Psoas muscle (tissue), 8 donors: ENCODE results near the gene CYP51A1. TPM values are rescaled to one million over a fixed set of nuclear protein-coding genes. Genes with fewer than 3 reads are reported as not detected.
"Not testable (repeated sequence)": the region's sequence is repeated elsewhere in the genome, so short reads cannot be mapped to it uniquely, and the experiment has no call there.

Source experiments
- ATAC-seq, 4 donors: fragments of 200-7000 bp; cut with Tn5 transposase; one replicate each; pipeline ENCODE4 v1.9.1; 2020; ENCODE audit warnings: moderate library complexity in 3 of 4, mild to moderate bottlenecking in 2 of 4
- DNase-seq, 2 donors: peaks; one replicate each; pipeline ENCODE4 v3.0.0-alpha.2; 2020
- H3K27ac ChIP-seq: fragments of 200-600 bp; one replicate; pipeline ENCODE4 v1.8.0; 2022
- H3K27me3 ChIP-seq, 3 donors: fragments of 200-600 bp in 1 of 3; one replicate each; pipeline versions ENCODE4 v1.6.1 to v1.8.0; 2013 to 2022; ENCODE audit warnings: low read length in 2 of 3, mild to moderate bottlenecking in 2 of 3, moderate library complexity in 1 of 3; ENCODE audit not compliant: insufficient read depth in 3 of 3
- H3K36me3 ChIP-seq, 2 donors: fragments of 200-600 bp in 1 of 2; one replicate each; pipeline versions ENCODE4 v1.6.1 to v1.8.0; 2013 to 2022; ENCODE audit warnings: low read depth in 1 of 2, mild to moderate bottlenecking in 1 of 2, moderate library complexity in 1 of 2; ENCODE audit not compliant: insufficient read depth in 1 of 2
- H3K4me1 ChIP-seq: fragments of 200-600 bp; one replicate; pipeline ENCODE4 v1.8.0; 2022
- H3K4me3 ChIP-seq: fragments of 200-600 bp; one replicate; pipeline ENCODE4 v1.8.0; 2022; ENCODE audit warnings: mild to moderate bottlenecking
- H3K9me3 ChIP-seq: fragments of 200-600 bp; one replicate; pipeline ENCODE4 v1.8.0; 2022
- CTCF ChIP-seq: fragments of 200-600 bp; IDR thresholded peaks from one replicate; pipeline ENCODE4 v1.8.0; 2022; ENCODE audit warnings: antibody characterized with exemption
- WGBS, 3 donors: extraction: QIAGEN DNeasy Blood & Tissue Kit; methylation state at CpG; one replicate each; pipeline versions ENCODE4 v1.1.6 to v1.1.7; 2013; 5-methylcytosine and 5-hydroxymethylcytosine counted together
- intact Hi-C, 2 donors: fragments of 100-400 bp; cut with DNase I; formaldehyde crosslinking; loops; one replicate each; pipeline versions ENCODE4 v1.11.0 to v1.14.2; 2022
- polyA plus RNA-seq, 3 donors: library from polyadenylated mRNA; stranded (reverse); fragments of 200-250 nt; gene quantifications; one replicate each; pipeline ENCODE4 v1.2.3, GENCODE V29; 2013
- total RNA-seq, 4 donors: library from RNA; stranded (reverse); fragmentation: NEBNext Ultra II Directional in 2 of 4; extraction: Animal tissue kit (Norgen Biotek cat#: 25700) in 2 of 4; gene quantifications; one replicate each; pipeline versions ENCODE4 v1.2.1 to v1.2.4, GENCODE V29; 2021 to 2023
- donor health status: healthy with polysubstance abuse.
- donor health status: DM: no; HTN: no; CAD: no; lungs with moderate emphysema.
- donor health status: Bipolar disorder and iron deficiency.
- donor health status: healthy.
- donor health status: DM: yes; HTN: yes; CAD: no.
- donor health status: DM: no; HTN: no; CAD: no.
- donor health status: DM: no; HTN: no; CAD: no.
- donor health status: DM: yes; HTN: yes; CAD: no.

The CYP51A1 gene
- total and polyA plus RNA-seq, 7 donors, result 4.2 to 23.9 (median 7.9) TPM

- Histone ChIP-seq H3K9me3 (no peaks in the 10 kb centered on the region), H3K4me1 (no peaks in the 10 kb centered on the region), H3K4me3 (no peak overlapping the region), H3K27ac (no peak overlapping the region), H3K36me3 (no peaks in the 10 kb centered on the region), H3K27me3 (no peaks in the 10 kb centered on the region)
- DNase-seq (no peak), ATAC-seq (no peak)
- no peak for TF ChIP-seq CTCF
- intact Hi-C loops, result no loop called here
- WGBS, 3 donors, result 63 to 72% (median 70%) methylated on average over 1 of the region's 1 CpG
Measured at GRCh38 chr7:92150450-92151017, 16.3 kb upstream of the CYP51A1 start.

- intact Hi-C loops, result no loop called here
- DNase-seq (no peak), ATAC-seq (no peak)
- no peak for TF ChIP-seq CTCF
- Histone ChIP-seq H3K27me3 (no peaks in the 10 kb centered on the region), H3K4me3 (no peak overlapping the region), H3K27ac (no peak overlapping the region), H3K4me1 (no peaks in the 10 kb centered on the region), H3K9me3 (no peaks in the 10 kb centered on the region), H3K36me3 (no peaks in the 10 kb centered on the region)
- 93 to 96% (median 95%) methylated on average over 5 of the region's 5 CpGs for WGBS, 3 donors
Measured at GRCh38 chr7:92149736-92150239, 15.5 kb upstream of the CYP51A1 start.

GRCh38 chr7:92143192-92143880 lies 9.1 kb upstream of the CYP51A1 start:
- DNase-seq, H3K9me3 ChIP-seq, H3K4me1 ChIP-seq, H3K36me3 ChIP-seq, H3K4me3 ChIP-seq, H3K27me3 ChIP-seq, H3K27ac ChIP-seq, intact Hi-C loops, ATAC-seq: not testable (repeated sequence)
- 92 to 93% (median 92%) methylated on average over 48 to 50 of the region's 50 CpGs for WGBS, 3 donors

- H3K4me1 ChIP-seq, H3K36me3 ChIP-seq, intact Hi-C loops, ATAC-seq, H3K27me3 ChIP-seq, H3K9me3 ChIP-seq, DNase-seq, H3K27ac ChIP-seq, H3K4me3 ChIP-seq: not testable (repeated sequence)
- WGBS, 3 donors, result 86 to 92% (median 91%) methylated on average over 9 of the region's 9 CpGs
Measured at GRCh38 chr7:92142791-92143190, 8.5 kb upstream of the CYP51A1 start.

- Histone ChIP-seq H3K9me3 (no peaks in the 10 kb centered on the region), H3K4me3 (no peak overlapping the region), H3K27me3 (no peaks in the 10 kb centered on the region), H3K4me1 (no peaks in the 10 kb centered on the region), H3K27ac (no peak overlapping the region), H3K36me3 (no peaks in the 10 kb centered on the region)
- ATAC-seq (no peak), DNase-seq (no peak)
- 92 to 95% (median 94%) methylated on average over 7 of the region's 7 CpGs for WGBS, 3 donors
- intact Hi-C loops, result no loop called here
- no peak for TF ChIP-seq CTCF
Measured at GRCh38 chr7:92141161-92141560, 6.9 kb upstream of the CYP51A1 start.
